Stimulated activated CD8-positive, alpha-beta memory T cell treated with anti-CD3 and anti-CD28 coated beads, Interleukin-12 subunit alpha, Interleukin-12 subunit beta, amount 100 ng/mL, for 24 hours (primary cell): ENCODE data around the gene TPST2.

Source experiments
- DNase-seq: peaks from one replicate; pipeline ENCODE4 v3.0.0-alpha.2; 2020; ENCODE audit errors: extremely low read depth

TPST2 gene

GRCh38 chr22:26610996-26611395, 21.1 kb upstream of the TPST2 start:
- DNase-seq = no peak

DNA sequence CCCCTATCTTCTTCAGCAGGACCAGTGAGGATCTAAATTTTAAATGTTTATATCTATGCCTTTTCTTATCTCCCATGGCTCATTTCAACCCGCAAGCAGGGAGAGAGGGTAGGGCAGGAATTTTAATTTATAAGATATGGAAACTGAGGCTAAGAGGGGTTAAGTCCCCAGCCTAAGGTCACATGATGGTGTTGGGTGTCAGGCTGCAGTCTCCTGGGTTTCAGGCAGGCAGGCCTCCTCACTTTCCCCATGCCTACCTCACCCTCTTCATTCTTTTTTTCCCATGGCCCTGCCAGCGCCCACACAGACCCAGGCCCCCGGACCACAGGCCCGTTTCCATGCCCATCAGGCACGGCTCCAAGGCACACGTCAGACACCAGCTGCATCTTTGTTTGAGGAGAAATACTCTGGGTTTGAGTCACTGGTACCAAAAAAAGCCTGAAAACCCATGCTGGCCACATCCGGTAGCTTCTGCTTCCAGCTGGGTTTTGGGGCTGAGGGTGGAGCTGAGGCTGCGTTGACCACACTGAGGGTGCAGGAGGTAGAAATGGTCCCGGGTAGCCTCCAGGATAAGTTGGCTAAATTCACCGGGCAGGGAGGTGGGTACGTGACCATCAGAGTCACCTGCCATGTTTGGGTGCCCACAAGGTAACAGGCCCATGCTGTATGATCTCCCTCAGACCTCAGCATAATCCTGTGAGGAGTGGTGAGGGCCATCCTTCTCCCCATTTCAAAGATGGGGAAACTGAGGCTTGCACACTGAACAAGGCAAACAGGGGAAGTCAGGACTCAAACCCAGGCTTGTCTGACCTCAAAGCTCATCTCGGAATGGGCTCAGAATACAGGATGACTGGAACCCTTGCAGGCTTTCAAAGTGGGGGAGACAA, 20.4 kb upstream of the TPST2 start:
- no peak for DNase-seq

DNA sequence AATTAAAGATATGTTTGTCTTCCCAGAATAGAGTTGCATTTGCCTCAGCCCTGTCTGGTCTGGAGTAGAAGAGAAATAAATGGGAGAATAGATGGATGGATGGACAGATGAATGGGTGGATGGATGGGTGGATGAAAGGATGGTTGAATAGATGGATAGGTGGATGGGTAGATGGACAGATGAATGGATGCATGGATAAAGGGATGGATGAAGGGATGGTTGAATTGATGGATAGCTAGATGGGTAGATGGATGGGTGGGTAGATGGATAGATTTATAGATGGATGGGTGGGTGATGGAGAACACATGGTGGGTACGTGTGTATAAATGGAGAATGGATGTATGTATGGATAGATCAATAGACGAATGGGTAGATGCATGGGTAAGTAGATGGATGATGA, 19.4 kb upstream of the TPST2 start:
- DNase-seq = no peak

DNA sequence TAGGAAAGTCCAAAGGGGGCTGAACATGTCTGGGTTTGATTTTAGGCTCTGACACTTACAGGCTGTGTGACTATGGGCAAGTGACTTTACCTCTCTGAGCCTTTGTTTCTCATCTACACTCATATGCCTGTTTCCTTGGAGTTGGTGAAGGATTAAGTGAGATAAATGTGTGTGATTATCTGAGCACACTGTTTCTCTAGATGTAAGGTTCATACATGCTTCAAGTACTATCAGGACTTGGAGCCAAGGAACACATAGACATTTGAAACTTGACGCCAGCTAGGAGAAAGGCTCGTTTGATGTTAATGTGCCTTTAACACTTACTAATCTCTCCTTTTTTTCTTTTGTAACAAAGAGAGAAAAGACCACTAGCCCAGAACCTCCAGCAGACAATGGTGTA, 18.2 kb upstream of the TPST2 start:
- DNase-seq = no peak

- no peak for DNase-seq
These were observed 16.7 kb upstream of the TPST2 start for GRCh38 chr22:26606611-26607010.

DNA sequence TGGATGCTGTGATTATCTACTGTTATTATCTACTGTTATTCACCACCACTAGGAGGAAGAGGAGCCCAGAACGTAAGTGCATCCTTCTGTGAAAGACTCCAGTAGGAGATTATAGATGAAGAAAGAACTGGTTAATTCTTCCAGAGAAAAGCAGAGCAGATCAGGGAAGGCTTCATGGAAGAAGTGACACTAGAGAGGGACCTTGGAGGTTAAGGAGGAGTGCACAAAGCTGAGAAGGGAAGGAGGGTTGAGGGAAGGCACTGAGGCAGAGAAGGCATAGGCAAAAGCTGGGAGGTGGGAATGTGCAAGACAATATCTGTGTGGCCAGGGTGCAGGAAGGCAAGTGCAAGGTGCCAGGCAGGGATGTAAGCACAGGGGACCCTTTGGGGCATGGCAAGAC, 14.4 kb upstream of the TPST2 start:
- no peak for DNase-seq

- no peak for DNase-seq
These were observed 12.2 kb upstream of the TPST2 start for GRCh38 chr22:26602127-26602526.

GRCh38 chr22:26601726-26602125, 11.8 kb upstream of the TPST2 start:
- DNase-seq = no peak

- DNase-seq = no peak
These were observed 9.6 kb upstream of the TPST2 start for GRCh38 chr22:26599505-26599904.

- DNase-seq = no peak
These were observed 7.5 kb upstream of the TPST2 start for GRCh38 chr22:26597480-26597879.

GRCh38 chr22:26597026-26597425, 7.1 kb upstream of the TPST2 start:
- DNase-seq = no peak

- no peak for DNase-seq
These were observed 3.8 kb upstream of the TPST2 start for GRCh38 chr22:26593763-26594162.

DNA sequence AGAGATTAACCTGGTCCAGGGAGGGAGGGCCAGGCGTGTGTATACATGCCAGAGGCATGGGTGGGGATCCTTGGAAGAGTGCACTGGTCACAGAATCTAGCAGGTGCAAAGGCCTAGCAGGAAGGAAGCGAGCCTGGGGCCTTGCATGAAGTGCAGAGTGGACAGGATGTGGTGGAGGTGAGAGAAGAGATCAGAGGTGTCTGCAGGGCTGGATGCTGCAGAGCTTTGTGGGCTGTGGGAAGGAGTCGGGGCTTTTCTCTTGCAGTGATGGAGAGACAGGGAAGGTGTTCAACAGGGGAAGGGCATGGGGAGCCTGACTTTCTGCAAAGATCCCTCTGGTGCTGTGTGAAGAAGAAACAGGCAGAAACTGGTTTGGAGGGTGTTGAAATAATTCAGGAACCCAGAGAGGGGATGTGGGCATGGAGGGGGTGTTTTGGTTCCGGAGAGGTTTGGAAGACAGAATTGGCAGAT, 2.5 kb upstream of the TPST2 start:
- no peak for DNase-seq

GRCh38 chr22:26589367-26589844, 526 bp downstream of the TPST2 start:
- DNase-seq = no peak

DNA sequence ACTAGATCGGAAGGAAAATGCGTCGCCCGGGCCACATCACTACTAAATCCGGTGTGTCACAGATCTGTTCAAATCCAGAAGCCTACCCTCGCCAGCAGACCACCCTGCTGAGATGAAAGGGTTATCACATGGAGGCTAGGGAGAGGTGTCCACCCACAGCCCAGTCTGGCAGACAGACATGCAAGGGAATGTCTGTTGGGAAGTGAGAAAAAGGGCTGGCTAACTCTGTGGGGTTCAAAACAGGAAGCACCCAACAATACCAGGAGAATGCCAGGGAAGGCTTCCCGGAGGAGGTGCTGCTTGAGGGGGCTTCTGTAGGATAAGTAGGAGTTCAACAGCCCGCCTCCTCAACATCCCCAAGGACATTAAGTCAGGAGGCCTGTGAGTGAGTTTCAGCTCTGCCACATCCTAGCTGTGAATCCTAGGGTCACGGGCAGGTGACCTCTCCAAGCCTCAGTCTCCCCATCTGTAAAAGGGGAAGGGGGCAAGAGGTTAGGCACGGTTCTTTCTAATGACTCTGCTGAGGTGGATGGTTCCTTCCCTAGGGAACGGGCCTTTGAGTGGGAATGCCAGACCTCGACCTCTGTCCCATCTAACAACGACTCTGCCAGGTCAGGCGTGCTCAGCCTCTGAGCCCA, 1.1 kb downstream of the TPST2 start:
- DNase-seq = no peak

- DNase-seq = no peak
These were observed 1.8 kb downstream of the TPST2 start for GRCh38 chr22:26587991-26588613.

DNA sequence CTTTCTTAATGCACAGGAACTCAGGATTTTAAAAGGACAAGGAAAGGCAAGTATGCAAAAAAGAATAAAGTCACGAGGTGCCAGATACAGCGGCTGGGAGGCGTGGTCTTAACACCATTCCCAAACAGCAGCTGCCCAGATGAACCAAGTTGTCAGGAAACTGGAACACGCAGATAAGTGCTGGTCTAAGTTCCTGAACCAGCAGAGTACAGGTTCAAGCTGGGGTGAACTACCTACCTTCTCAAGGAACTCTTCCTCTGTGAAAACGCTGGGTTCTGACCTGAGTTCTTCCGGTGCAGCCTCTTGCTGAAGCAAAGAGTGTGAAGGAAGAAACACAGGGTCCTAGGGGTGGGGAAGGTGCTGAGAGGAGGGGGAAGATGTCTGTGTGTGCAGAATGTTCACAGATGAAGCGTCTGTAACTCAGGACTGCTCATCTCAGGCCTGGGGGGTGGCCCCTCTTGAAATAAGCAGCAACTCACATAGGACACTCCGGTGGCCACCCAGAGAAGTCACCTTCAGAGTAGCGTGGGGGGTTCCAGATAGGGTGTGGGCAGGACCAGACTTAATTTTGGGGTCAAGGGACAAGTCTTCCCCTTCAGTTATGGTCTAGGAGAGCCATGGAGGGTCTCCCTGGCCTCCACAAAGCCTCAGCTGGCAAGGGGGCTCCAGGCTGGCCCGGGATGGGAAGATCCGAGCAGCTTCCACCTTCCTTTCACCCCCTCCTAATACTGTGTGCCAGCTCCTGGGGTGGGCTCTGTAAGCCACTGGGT, 3.2 kb downstream of the TPST2 start:
- DNase-seq = no peak

GRCh38 chr22:26585104-26585790, 4.7 kb downstream of the TPST2 start:
- no peak for DNase-seq

DNA sequence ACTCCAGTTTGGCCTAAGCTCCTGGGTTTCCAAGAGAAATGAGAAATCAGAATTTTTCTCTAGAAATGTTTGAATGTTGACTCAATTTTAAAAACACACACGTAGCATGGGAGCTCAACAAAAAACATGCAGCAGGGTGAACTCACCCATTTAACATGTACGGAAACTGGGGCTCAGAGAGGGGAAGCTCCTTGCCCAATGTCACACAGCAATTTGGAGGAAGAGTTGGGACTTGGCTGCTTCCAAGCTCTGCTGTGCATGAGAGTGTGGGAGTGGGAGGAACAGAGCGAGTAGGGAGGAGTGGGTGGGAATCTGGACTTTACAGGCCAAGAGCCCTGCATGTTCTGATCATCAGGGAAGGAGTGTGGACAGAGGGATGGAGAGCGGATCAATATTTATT, 5.9 kb downstream of the TPST2 start:
- no peak for DNase-seq

DNA sequence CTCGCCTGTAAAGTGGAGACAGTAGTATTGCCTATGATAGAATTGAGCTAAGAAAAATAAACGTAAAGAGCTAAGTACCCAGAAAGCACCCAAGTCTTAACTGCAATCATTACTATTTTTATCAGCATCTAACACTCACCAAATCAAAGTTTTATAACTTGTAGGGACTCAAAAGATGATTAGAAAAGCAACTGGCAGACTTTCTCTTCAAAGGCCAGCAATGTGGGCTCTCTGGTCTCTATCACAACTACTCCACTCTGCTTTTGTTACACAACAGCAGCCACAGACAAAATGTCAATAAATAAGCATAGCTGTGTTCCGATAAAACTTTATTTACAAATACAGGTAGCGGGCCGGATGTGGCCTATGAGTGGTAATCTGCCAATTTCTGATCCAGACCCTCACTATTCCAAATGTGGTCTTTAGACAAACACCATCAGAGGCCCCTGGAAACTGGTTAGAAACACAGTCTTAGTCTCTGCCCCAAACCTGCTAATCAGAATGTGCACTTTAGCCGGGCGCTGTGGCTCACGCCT, 8.2 kb downstream of the TPST2 start:
- no peak for DNase-seq

- no peak for DNase-seq
These were observed 8.9 kb downstream of the TPST2 start for GRCh38 chr22:26581026-26581425.
